GM19372 (cell line): ENCODE results near the gene NIFK.
"Not testable (repeated sequence)": the region's sequence is repeated elsewhere in the genome, so short reads cannot be mapped to it uniquely, and the experiment has no call there.

Source experiments
- ATAC-seq: cut with Tn5 transposase; IDR thresholded peaks from one replicate; pipeline ENCODE4 v1.9.1; 2021; ENCODE audit warnings: mild to moderate bottlenecking, low read depth, moderate library complexity; ENCODE audit not compliant: unreplicated experiment

NIFK gene

DNA sequence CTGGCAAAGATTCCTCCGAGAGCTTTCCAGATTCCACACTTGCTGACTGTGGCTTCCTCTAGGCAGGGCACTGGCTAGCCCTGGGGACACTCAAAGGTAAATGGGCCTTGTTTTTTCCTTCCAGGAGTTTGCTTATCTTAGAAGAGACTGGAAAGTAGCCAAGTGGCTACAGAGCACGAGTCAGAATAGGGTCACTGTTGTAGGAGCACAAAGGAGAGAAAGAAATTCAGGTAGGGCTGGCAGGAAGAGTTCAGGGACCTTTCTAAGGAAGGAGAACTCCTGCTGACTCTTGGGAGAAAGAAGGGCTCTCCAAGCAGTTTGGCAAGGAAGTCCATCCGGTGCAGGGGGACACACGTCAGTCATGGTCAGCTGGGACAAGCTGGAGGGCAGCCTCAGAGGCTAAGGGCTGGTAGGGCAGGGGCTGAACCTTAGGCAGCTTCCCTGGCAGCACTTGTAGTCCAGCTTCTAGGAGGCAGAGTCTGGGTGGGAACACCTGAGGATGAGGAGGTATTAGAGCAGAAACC is 39.5 kb downstream of the NIFK start:
- no peak for ATAC-seq

DNA sequence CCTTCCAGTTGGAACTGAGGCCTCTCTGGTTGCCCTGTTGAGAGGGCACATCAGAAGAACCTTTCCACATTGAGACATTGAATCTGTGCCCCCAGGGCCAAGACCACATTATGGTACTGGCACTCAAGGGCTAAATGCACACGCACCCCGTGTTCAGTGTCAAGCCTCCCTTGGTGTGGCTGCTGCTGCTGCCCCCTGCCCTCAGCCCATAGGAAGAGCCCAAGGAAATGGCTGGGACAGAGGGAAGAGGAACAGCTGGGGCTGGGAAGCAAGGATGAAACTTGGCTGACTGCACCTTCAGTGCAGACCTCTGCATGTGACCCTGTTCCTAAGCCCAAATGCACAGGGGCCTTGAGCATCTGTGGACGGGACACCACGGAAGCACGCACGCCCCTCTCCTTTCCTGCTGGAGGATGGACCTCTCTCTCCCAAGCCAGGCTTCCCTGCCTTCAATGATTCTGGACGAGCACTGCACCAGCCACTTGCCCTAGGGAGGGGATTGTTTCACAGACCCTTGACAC is 40.2 kb downstream of the NIFK start:
- no peak for ATAC-seq

DNA sequence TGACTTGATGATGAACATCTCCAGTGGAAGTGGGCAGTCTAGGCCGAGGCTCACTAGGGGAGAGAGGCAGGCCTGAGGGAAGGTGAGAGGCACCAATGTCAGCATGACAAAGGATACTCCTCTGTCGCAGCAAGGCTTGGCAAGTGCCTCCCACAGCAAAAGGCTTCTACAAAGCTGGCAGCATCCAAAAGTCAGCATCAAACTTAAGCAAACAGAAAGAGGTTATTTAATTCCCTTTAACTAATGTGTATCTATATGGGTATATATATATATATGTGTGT is 41.6 kb downstream of the NIFK start:
- no peak for ATAC-seq

GRCh38 chr2:121694398-121695170 is 42.1 kb downstream of the NIFK start:
- no peak for ATAC-seq

- not testable (repeated sequence) for ATAC-seq
Observed at GRCh38 chr2:121690572-121690971, 46.1 kb downstream of the NIFK start.

- no peak for ATAC-seq
Observed at GRCh38 chr2:121690095-121690494, 46.6 kb downstream of the NIFK start.

DNA sequence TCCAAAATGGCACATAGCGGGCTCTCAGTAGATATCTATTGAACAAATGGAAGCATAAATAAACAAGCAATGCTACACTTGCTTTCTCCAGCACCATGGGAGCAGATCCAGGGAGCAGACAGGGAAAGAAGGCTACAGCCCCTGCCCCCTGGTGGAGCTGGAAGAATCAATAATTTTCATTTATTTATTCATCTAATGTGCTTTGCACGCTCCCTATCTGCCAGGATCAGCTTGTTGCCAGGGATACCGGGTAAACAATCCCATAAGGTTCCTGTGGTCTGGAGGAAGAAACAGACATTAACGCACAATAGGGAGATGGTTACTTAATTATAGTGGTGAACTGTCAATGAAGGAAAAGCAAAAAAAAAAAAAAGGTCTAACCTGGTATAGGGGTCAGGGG is 47.3 kb downstream of the NIFK start:
- no peak for ATAC-seq

GRCh38 chr2:121688820-121689219 is 47.9 kb downstream of the NIFK start:
- ATAC-seq: no peak

DNA sequence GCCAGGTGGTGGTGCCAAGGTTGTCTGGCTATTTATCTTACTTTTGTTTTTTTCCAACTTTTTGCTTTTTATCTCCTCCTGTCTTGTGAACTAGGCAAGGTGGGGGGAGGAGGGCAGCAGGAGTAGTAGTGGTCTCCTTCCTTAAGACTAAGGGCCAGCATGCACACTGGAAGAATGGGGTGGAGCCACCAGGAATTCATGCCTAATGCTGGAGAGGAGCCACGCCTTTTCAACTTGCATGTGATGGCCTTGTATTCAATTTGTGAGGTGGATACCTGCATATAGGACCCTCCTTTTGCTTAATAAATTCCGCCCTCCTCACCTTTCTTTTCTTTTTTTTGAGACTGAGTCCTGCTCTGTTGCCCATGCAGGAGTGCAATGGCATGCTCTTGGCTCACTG is 49.8 kb downstream of the NIFK start:
- ATAC-seq: no peak

GRCh38 chr2:121686218-121686617 is 50.5 kb downstream of the NIFK start:
- no peak for ATAC-seq

DNA sequence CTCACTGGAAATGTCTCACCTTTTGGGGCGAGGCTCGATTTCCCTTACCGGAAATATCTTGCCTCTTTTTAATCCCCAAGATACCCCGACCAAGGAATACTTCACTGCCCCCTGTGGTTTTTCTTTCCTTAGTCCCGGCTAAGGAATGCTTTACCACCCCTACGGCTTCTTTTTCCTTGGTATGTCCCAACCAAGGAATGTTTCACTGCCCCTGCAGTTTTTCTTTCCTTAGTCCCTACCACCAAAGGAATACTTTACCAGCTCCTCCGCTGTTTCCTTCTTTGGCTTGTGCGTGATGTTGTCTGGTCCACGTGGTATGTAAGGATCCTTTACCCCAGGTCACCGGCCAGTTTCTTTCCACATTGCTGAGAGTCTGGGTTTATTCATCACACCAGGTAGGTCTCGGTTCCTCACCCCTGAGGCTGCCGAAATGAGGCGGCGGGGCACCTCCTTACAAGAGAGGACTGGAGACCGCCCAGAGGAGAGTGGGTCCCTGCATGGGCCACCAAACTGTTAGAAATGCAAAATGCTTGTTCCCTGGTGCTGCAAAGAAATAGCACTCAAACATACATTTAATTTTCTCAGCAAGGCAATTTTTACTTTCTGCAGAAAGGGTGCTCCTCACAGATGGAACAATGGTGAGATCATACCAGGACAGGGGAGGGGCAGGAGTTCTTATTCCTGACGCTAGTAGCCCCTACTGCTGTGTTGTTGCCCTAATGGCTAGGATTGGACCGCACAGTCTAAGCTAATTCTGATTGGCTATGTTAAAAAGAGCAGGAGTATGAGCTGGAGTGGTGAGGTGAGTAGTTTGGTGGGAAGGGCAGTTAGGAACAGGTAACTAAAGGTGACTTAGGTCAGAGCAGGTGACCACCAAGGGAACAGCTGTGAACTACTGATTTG is 54.0 kb downstream of the NIFK start:
- no peak for ATAC-seq

DNA sequence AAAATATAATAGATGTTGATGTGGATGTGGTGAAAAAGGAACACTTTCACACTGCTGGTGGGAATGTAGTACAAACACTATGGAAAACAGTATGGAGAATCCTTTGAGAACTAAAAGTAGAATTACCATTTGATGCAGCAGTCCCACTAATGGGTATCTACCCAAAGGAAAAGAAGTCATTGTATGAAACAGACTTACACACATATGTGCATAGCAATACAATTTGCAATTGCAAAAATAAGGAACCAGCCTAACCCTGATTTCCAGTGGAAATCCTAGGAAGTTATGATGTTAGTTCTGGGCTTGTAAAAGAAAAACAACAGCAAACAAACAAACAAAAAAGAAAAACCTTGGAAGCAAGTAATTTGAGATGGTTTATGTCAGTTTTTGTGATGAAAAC is 58.8 kb downstream of the NIFK start:
- ATAC-seq: no peak
